Measurements from ENCODE around the gene INPP5E. TPM values are rescaled to one million over a fixed set of nuclear protein-coding genes. Genes with fewer than 3 reads are reported as not detected.

Gene INPP5E
- total RNA-seq, 1 experiment from 2014 or later: 6.5 TPM

DNA sequence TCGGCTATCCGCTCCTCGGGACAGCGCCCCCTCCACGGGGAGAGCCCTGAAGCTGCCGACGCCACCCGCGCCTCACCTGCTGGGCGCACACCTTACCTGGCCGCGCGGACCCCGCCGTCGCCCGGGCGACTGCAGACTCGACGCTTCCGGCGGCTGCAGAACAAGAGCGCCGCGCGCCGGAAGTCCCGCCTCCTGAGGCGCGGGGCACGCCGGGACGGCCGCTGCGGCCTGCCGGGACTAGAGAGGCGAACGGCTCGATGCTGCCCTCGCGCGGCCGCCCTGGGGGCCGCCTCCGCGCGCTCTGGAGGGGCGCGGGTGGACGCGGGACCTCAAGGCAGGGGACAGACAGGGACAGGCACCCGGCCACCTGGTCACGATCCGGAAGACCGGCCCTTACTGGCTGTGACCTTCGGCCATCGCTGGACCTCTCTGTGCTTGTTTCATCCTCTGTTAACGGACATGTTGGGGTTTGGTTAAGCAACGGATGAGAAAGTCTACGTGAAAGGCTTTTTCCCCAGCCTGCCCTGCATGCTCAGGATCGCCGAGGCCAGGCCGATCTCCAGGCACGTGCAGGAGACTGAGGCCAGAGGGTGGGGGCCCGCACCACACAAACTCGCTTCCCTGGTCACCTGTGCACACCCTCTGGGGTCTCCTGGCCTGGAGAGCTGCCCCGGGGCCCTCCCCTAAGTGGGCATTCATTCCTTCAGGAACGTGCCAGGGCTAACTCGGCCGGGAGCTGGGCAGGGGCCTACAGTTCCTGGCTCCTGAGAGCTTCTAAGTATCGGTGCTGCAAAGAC, 39.4 kb downstream of the INPP5E start, which contains the start of gene SNAPC4:
Gene SNAPC4 (minus strand): TSS at position 133 of the 797 bp plus-strand sequence. CDS start 1,742 bp downstream, outside the sequence.
- in situ Hi-C loops (cut with HindIII; ENCODE audit: low pct_unique_long_range_greater_than_20kb, low sequenced_read_pairs): no loop called here
- peak; percentile 84 for DNase-seq (ENCODE audit: low read depth, low spot score)

DNA sequence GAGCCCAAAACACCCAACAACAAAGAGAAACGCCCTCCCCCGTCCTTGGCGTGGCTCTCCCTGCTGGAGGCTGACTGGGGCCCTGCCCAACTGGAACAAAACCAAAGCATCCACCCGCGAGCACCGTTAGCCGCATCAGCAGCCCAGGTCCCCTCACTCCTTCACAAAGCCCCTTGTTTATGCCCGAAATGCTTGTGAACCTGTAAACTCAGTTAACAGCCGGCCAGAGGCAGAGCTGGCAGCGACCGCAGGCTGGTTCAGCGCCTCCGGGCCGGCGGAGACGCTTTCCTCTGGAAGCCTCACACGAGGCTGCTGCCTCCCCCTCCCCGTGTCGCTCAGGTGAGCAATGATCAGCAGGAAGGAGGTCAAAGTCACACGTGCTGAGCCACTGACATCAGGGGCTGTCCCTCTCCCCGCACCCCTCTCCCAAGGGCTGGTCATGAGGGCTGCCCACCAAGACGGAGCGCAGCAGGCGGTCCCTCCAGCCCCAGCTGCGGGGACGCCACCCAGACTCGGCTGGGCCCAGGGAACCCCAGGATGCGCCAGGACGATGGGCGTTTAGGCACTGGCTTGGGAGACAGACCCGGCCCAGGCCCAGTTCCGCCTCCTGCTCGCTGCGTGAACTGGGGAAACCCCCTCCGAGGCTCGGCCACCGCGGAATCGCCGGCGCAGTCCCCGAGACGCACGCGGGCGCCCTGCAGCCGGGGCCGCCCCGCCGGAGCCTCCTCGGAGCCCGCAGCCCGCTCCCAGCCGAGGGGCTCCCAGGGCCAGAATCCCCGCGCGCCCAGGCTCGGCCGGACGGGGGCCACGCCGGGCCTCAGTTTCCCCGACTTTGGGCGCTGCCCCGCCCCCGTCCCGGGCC, 40.2 kb downstream of the INPP5E start:
- in situ Hi-C loops (cut with HindIII; ENCODE audit: low pct_unique_long_range_greater_than_20kb, low sequenced_read_pairs): no loop called here
- DNase-seq (ENCODE audit: low read depth, low spot score): no peak

- no peak for DNase-seq (ENCODE audit: low read depth, low spot score)
- in situ Hi-C loops (cut with HindIII; ENCODE audit: low pct_unique_long_range_greater_than_20kb, low sequenced_read_pairs): no loop called here
Observed at GRCh38 chr9:136398286-136398685, 41.4 kb downstream of the INPP5E start.

DNA sequence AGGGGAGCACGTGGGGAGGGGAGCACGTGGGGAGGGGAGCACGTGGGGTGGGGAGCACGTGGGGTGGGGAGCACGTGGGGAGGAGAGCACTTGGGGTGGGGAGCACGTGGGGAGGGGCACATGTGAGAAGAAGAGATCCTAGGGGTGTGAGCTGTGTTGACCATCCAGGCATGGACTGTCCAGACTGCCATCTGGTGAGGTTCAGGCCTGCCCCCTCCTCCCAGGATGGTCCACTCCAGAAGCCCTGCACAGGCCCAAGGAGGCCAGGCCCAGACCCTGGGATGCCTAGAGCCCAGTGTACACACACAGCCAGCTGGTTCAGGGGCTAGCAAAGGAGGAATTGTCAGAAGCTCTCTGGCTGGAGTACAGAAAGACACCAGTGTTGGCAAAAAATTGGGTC, 42.0 kb downstream of the INPP5E start:
- in situ Hi-C loops (cut with HindIII; ENCODE audit: low pct_unique_long_range_greater_than_20kb, low sequenced_read_pairs): no loop called here

GRCh38 chr9:136396219-136396515, 43.5 kb downstream of the INPP5E start:
- in situ Hi-C loops (cut with HindIII; ENCODE audit: low pct_unique_long_range_greater_than_20kb, low sequenced_read_pairs): no loop called here
- DNase-seq (ENCODE audit: low read depth, low spot score): no peak

More for the DNA sequence above, 42.0 kb downstream of the INPP5E start:
- DNase-seq (ENCODE audit: low read depth, low spot score): no peak

DNA sequence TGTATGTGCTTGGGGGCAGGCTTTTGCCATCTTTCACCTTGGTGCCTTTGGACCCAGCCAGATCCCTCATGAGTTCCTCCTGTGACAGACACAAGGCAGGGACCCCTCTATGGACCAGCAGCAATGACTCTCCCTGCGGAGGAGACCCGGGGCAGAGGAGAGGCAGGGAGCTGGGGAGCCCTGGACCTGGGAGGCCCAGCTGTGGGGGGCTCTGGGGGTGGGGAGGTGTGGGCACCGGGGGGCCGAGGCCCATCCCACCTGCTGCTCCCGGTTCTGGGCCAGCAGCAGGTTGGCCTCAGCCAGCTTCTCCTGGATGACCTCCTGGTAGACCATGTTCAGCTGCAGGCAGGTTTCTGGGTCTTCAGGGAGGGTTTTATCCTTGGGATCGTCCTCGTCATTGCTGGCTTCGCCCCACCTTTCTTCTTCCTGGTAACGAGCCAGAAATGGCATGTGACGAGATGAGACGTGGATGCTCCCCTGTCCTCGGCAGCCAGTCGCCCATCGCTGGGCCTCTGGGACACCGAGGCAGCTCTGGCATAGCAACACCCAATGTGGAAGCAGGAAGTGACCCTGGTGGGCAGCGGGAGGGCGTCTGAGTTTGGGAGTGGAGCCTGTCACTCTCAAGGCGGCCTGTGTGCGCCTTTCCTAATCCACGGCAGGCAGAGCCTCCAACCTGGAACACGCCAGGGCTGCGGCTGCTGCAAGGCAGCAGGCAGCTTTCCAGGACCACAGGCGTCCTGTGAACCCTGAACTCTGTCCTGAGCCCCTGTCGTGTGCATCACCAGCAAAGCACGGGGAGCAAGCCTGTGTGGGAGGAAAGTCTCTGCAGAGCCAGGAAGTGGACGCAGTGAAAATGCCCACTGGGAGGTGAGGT, 44.1 kb downstream of the INPP5E start:
- no peak for DNase-seq (ENCODE audit: low read depth, low spot score)

GRCh38 chr9:136395020-136395340, 44.7 kb downstream of the INPP5E start:
- in situ Hi-C loops (cut with HindIII; ENCODE audit: low pct_unique_long_range_greater_than_20kb, low sequenced_read_pairs): no loop called here
- DNase-seq (ENCODE audit: low read depth, low spot score): no peak

More for the DNA sequence above, 44.1 kb downstream of the INPP5E start:
- in situ Hi-C loops (cut with HindIII; ENCODE audit: low pct_unique_long_range_greater_than_20kb, low sequenced_read_pairs): no loop called here

DNA sequence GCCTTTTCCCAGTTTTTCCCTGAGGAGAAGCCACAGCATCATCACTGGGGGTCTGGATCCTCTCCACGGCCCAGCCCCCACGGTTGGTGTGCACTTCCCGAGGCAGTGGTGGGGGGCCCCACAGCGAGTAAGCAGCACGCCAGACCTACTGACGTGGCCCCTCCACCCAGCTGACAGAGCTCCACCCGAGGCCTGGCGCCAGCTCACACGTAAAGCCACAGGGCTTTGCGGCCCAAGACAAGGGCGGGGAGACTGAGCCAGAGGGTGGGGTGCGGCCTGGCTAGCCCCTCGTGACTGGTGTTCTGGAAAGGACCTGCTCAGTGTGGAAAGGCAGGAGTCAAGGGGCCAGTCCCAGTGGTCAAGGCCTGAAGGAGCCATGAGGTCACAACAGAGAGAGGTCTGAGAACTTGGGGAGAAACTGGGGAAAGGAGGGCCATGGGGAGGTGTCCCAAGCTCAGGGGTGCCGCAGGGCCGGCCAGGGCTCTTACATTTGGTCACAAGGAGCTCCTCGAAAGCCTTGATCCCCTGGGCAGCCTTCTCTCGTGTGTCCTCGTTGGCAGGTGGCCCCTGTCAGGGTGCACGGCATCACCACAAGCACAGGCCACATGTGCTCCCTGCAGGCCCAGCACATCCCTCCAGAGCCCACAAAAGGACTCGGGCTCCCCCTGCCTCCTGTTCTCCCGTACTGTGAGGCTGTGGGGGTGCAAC, 45.2 kb downstream of the INPP5E start:
- no peak for DNase-seq (ENCODE audit: low read depth, low spot score)
- in situ Hi-C loops (cut with HindIII; ENCODE audit: low pct_unique_long_range_greater_than_20kb, low sequenced_read_pairs): no loop called here

DNA sequence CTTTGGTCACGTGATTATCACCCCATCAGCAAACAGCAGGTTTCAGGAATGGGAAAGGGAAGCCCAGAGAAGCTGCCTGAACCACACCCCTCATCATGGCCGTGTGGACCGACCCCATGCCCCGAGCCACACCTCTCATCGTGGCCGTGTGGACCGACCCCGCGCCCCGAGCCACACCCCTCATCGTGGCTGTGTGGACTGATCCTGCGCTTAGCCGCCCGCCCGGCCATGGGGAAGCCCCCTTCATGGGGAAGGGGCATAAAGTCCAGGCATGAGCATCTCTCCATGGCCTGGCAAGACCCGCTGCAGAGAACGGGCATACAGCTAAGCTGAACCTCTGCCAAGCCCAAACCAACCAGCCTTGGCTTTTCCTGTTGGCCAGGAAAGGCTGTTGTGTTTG, 46.1 kb downstream of the INPP5E start:
- in situ Hi-C loops (cut with HindIII; ENCODE audit: low pct_unique_long_range_greater_than_20kb, low sequenced_read_pairs): no loop called here
- DNase-seq (ENCODE audit: low read depth, low spot score): no peak

DNA sequence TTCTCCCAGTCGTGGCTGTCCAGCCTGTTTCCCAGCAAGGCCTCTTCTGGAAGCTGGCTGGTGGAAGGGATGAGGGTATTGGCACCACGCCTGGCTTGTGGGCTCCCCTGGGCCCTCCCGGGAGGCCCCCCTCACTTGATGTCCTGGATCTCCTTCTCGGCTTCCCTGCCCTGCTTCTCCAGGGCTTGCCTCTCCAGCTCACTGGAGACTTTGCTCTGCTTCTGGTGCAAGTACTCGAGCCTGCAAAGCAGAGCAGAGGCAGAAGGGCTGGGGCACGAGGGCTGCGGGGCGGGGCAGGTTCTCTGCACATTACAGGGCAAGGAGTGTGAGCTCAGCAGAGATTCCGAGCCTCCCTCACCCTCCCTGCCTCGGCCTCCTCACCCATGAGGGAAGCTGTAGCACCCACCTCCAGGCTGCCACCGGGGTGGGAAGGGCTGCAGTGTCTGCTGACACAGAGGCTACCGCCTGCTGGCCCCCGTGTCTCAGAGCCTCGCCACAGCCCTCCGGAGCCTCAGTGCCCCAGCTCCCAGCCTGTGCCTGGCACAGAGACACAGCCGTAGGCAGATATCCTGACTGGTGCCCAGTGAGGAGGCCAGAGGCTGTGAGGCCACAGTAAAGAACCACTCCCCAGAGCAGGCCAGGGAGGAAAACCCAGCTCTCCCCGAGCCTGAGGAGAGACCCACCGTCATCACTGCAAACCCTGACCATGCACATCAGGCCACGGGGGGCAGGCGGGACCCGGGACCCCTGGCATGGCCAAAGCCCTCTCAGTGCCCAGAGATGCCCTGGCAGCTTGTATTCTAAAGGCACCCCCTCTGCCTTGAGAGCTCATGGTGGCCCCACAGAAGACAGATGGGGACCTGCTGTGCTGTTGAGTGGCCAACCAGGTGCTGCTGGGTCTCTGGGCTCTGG, 46.9 kb downstream of the INPP5E start:
- DNase-seq (ENCODE audit: low read depth, low spot score): no peak
- in situ Hi-C loops (cut with HindIII; ENCODE audit: low pct_unique_long_range_greater_than_20kb, low sequenced_read_pairs): no loop called here

GRCh38 chr9:136391737-136392537, 47.7 kb downstream of the INPP5E start:
- in situ Hi-C loops (cut with HindIII; ENCODE audit: low pct_unique_long_range_greater_than_20kb, low sequenced_read_pairs): no loop called here

DNA sequence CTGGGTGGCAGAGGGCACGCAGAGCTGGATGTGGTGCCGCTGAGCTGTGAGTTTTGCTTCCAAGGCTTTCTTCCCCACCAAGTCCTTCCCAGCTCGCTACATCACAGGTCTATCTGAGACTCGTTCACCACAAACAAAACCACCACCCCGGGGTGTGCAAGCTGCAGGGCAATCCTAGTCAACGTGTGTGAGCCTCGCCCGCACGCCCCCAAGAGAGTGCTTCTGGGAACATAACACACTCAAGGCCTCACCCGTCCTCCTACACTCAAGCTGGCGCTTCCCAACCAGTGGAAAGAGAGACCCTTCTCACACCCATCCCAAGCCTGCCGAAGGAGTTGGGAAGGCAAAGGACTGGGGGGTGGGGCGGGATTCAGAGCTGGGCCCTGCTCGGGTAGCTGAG, 50.2 kb downstream of the INPP5E start:
- in situ Hi-C loops (cut with HindIII; ENCODE audit: low pct_unique_long_range_greater_than_20kb, low sequenced_read_pairs): no loop called here
- no peak for DNase-seq (ENCODE audit: low read depth, low spot score)

More at GRCh38 chr9:136391737-136392537, 47.7 kb downstream of the INPP5E start:
- DNase-seq (ENCODE audit: low read depth, low spot score): no peak

- in situ Hi-C loops (cut with HindIII; ENCODE audit: low pct_unique_long_range_greater_than_20kb, low sequenced_read_pairs): no loop called here
Observed at GRCh38 chr9:136387217-136387616, 52.4 kb downstream of the INPP5E start.

GRCh38 chr9:136386018-136386417, 53.6 kb downstream of the INPP5E start:
- in situ Hi-C loops (cut with HindIII; ENCODE audit: low pct_unique_long_range_greater_than_20kb, low sequenced_read_pairs): no loop called here
- no peak for DNase-seq (ENCODE audit: low read depth, low spot score)

More at GRCh38 chr9:136387217-136387616, 52.4 kb downstream of the INPP5E start:
- no peak for DNase-seq (ENCODE audit: low read depth, low spot score)

DNA sequence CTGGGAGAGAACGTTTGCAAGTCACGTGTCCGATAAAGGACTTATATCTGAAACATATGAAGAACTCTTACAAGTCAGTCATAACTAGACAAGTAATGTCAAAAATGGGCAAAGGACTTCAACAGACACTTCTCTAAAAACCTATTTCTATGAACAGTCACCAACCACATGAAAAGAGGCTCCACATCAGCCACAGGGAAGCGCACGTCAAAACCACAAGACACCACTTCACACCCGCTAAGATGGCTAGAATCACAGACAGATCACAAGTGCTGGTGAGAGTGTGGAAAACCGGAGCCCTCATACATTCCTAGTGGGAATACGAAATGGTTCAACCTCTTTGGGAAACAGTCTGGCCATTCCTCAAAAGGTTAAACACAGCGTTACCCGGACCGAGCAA, 54.6 kb downstream of the INPP5E start:
- in situ Hi-C loops (cut with HindIII; ENCODE audit: low pct_unique_long_range_greater_than_20kb, low sequenced_read_pairs): no loop called here
- no peak for DNase-seq (ENCODE audit: low read depth, low spot score)

- DNase-seq (ENCODE audit: low read depth, low spot score): no peak
- in situ Hi-C loops (cut with HindIII; ENCODE audit: low pct_unique_long_range_greater_than_20kb, low sequenced_read_pairs): no loop called here
Observed at GRCh38 chr9:136383436-136383835, 56.2 kb downstream of the INPP5E start.
